ENCODE measurements around the gene SOCS4. TPM values are rescaled to one million over a fixed set of nuclear protein-coding genes. Genes with fewer than 3 reads are reported as not detected.
"Not testable (repeated sequence)": the region's sequence is repeated elsewhere in the genome, so short reads cannot be mapped to it uniquely, and the experiment has no call there.

The SOCS4 gene
- total and polyA plus RNA-seq, 2 donors, result 9.7 to 12.9 TPM

DNA sequence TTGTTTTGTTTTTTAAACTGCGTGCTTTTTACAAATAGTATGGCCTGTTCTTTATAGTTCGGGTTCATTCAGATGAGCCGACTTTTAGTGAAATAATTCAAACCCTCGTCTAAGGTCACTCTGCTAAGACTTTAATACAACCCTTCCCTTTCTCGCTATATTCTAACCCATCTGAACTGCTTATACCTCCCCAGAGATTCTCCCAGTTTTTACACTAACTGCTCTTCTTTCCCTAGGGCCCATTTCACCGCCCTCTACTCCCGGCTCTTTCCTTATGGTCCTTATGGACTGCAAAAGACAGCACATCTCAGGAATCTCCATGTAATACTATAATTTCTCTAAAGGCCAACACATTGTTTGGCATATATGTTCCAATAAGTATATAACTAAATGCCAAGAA is 26.5 kb downstream of the SOCS4 start:
- H3K27ac ChIP-seq (ENCODE audit: low read depth in 1 of 2, low read length in 1 of 2), result no peak overlapping the region
- peaks cover 9 to 15% of the 10 kb centered on the region in 2 donors for H3K4me1 ChIP-seq (ENCODE audit: control insufficient read depth in 2 of 2, insufficient read depth in 2 of 2, low read length in 2 of 2)

DNA sequence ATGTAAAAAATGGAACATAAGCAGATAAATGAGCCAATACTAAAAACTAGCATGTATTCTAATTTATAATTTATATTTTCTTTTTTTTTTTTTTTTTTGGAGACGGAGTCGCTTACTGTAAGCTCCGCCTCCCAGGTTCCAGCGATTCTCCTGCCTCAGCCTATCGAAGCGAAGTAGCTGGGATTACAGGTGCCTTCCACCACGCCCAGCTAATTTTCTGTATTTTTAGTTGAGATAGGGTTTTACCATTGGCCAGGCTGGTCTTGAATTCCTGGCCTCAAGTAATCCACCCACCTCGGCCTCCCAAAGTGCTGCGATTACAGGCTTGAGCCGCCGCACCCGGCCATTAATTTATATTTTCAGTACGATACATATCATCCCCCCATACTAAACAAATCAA is 27.1 kb downstream of the SOCS4 start:
- no peak for DNase-seq (ENCODE audit: low read depth in 6 of 9, low spot score in 9 of 9)
- Histone ChIP-seq H3K36me3 (ENCODE audit: control insufficient read depth in 2 of 2, insufficient read depth in 2 of 2, low read length in 1 of 2) (peaks cover 4 to 18% of the 10 kb centered on the region in 2 donors), H3K4me1 (ENCODE audit: control insufficient read depth in 2 of 2, insufficient read depth in 2 of 2, low read length in 2 of 2) (peaks cover 9 to 15% of the 10 kb centered on the region in 2 donors), H3K9me3 (ENCODE audit: control insufficient read depth in 2 of 2, insufficient read depth in 1 of 2, low read length in 1 of 2) (no peaks in the 10 kb centered on the region), H3K27ac (ENCODE audit: low read depth in 1 of 2, low read length in 1 of 2) (no peak overlapping the region), H3K4me3 (ENCODE audit: low read length in 2 of 2) (no peak overlapping the region), H3K27me3 (ENCODE audit: control insufficient read depth in 2 of 2, insufficient read depth in 1 of 2, low read length in 1 of 2) (no peaks in the 10 kb centered on the region)
- 97% methylated on average over 13 of the region's 13 CpGs for WGBS

More for the DNA sequence above, 26.5 kb downstream of the SOCS4 start:
- Histone ChIP-seq H3K9me3 (ENCODE audit: control insufficient read depth in 2 of 2, insufficient read depth in 1 of 2, low read length in 1 of 2) (no peaks in the 10 kb centered on the region), H3K36me3 (ENCODE audit: control insufficient read depth in 2 of 2, insufficient read depth in 2 of 2, low read length in 1 of 2) (peaks cover 4 to 18% of the 10 kb centered on the region in 2 donors), H3K4me3 (ENCODE audit: low read length in 2 of 2) (no peak overlapping the region), H3K27me3 (ENCODE audit: control insufficient read depth in 2 of 2, insufficient read depth in 1 of 2, low read length in 1 of 2) (no peaks in the 10 kb centered on the region)
- DNase-seq (ENCODE audit: low read depth in 6 of 9, low spot score in 9 of 9), result no peak
- WGBS, result 97% methylated on average over 7 of the region's 7 CpGs

DNA sequence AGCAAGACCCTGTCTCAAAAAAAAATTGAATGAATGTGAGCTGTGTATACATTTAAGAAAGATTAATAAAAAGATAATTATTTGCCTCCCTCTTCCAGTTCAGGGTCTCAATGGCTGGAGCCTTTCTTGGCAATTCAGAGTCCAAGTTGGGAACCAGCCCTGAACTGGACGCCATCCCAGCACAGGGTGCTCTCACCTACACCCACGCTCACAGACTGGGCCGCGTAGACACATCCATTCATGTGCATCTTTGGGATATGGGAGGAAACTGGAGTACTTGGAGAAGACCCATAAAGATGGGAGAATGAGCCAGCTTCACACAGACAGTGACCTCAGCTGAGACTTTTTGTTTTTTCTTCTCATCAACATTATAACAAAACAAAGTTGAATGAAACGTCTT is 30.9 kb downstream of the SOCS4 start:
- no peak for DNase-seq (ENCODE audit: low read depth in 6 of 9, low spot score in 9 of 9)
- no peaks in the 10 kb centered on the region for H3K9me3 ChIP-seq (ENCODE audit: control insufficient read depth in 2 of 2, insufficient read depth in 1 of 2, low read length in 1 of 2)
- H3K27ac ChIP-seq (ENCODE audit: low read depth in 1 of 2, low read length in 1 of 2), result no peak overlapping the region
- H3K27me3 ChIP-seq (ENCODE audit: control insufficient read depth in 2 of 2, insufficient read depth in 1 of 2, low read length in 1 of 2), result no peaks in the 10 kb centered on the region
- H3K4me3 ChIP-seq (ENCODE audit: low read length in 2 of 2), result no peak overlapping the region
- peaks cover 2 to 5% of the 10 kb centered on the region in 2 donors for H3K4me1 ChIP-seq (ENCODE audit: control insufficient read depth in 2 of 2, insufficient read depth in 2 of 2, low read length in 2 of 2)
- H3K36me3 ChIP-seq (ENCODE audit: control insufficient read depth in 2 of 2, insufficient read depth in 2 of 2, low read length in 1 of 2), result peaks cover 9 to 35% of the 10 kb centered on the region in 2 donors
- 95% methylated on average over 5 of the region's 5 CpGs for WGBS

DNA sequence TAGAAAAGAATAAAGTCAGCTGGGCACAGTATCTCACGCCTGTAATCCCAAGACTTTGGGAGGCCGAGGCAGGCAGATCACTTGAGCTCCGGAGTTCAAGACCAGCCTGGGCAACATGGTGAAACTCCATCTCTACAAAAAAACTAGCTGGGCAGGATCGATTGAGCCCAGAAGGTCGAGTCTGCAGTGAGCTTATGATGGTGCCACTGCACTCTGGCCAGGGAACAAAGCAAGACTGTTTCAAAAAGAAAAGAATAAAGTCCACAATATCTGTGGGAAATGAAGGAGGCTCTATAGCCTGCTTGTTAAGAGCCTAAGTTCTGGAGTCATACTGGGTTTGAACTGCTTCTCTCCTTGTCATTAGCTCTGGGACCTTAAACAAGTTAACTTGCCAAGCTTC is 32.3 kb downstream of the SOCS4 start:
- Histone ChIP-seq H3K27me3 (ENCODE audit: control insufficient read depth in 2 of 2, insufficient read depth in 1 of 2, low read length in 1 of 2) (no peaks in the 10 kb centered on the region), H3K4me3 (ENCODE audit: low read length in 2 of 2) (no peak overlapping the region), H3K27ac (ENCODE audit: low read depth in 1 of 2, low read length in 1 of 2) (no peak overlapping the region), H3K4me1 (ENCODE audit: control insufficient read depth in 2 of 2, insufficient read depth in 2 of 2, low read length in 2 of 2) (no peaks in the 10 kb centered on the region), H3K36me3 (ENCODE audit: control insufficient read depth in 2 of 2, insufficient read depth in 2 of 2, low read length in 1 of 2) (peaks cover 18 to 44% of the 10 kb centered on the region in 2 donors), H3K9me3 (ENCODE audit: control insufficient read depth in 2 of 2, insufficient read depth in 1 of 2, low read length in 1 of 2) (no peaks in the 10 kb centered on the region)
- no peak for DNase-seq (ENCODE audit: low read depth in 6 of 9, low spot score in 9 of 9)
- WGBS, result 97% methylated on average over 5 of the region's 5 CpGs

DNA sequence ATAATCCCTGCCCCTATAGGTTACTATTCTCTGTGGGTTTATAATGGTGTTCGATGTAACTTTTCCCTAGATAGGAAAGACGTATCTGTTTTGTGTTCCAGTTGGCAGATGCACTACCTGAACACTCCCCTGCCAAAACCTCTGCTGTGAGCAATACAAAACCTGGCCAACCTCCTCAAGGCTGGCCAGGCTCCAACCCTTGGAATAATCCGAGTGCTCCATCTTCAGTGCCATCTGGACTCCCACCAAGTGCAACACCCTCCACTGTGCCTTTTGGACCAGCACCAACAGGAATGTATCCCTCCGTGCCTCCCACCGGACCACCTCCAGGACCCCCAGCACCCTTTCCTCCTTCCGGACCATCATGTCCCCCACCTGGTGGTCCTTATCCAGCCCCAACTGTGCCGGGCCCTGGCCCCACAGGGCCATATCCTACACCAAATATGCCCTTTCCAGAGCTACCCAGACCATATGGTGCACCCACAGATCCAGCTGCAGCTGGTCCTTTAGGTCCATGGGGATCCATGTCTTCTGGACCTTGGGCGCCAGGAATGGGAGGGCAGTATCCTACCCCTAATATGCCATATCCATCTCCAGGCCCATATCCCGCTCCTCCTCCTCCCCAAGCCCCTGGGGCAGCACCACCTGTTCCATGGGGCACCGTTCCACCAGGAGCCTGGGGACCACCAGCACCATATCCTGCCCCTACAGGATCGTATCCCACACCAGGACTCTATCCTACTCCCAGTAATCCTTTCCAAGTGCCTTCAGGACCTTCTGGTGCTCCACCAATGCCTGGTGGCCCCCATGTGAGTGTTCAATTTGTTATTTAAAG is 35.7 kb downstream of the SOCS4 start:
- no peak for DNase-seq (ENCODE audit: low read depth in 6 of 9, low spot score in 9 of 9)
- H3K4me1 ChIP-seq (ENCODE audit: control insufficient read depth in 2 of 2, insufficient read depth in 2 of 2, low read length in 2 of 2), result no peaks in the 10 kb centered on the region
- H3K27ac ChIP-seq (ENCODE audit: low read depth in 1 of 2, low read length in 1 of 2), result no peak overlapping the region
- H3K36me3 ChIP-seq (ENCODE audit: control insufficient read depth in 2 of 2, insufficient read depth in 2 of 2, low read length in 1 of 2), result peaks cover 17 to 56% of the 10 kb centered on the region in 2 donors
- no peaks in the 10 kb centered on the region for H3K27me3 ChIP-seq (ENCODE audit: control insufficient read depth in 2 of 2, insufficient read depth in 1 of 2, low read length in 1 of 2)
- no peak overlapping the region for H3K4me3 ChIP-seq (ENCODE audit: low read length in 2 of 2)
- H3K9me3 ChIP-seq (ENCODE audit: control insufficient read depth in 2 of 2, insufficient read depth in 1 of 2, low read length in 1 of 2), result no peaks in the 10 kb centered on the region
- 97% methylated on average over 11 of the region's 11 CpGs for WGBS

DNA sequence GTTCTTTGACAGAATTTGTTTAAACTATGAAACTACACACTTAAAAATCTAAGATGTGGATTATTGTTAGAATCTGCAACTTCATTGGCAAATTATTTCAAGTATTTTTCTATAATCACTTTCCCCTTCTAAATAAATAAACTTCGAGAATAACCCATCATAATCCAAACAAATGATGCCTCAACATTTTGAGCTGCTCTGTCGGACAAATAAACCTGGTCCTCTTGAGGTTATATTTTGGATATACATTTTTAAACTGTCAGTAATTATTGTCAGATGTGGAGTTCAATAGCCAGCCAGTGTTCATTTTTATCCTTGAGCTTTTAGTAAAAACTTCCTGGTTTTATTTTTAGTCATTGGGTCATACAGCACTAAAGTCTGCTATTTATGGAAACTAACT is 37.9 kb downstream of the SOCS4 start:
- peaks cover 14 to 48% of the 10 kb centered on the region in 2 donors for H3K36me3 ChIP-seq (ENCODE audit: control insufficient read depth in 2 of 2, insufficient read depth in 2 of 2, low read length in 1 of 2)
- not testable (repeated sequence) for H3K27ac ChIP-seq (ENCODE audit: low read depth in 1 of 2, low read length in 1 of 2); H3K27me3 ChIP-seq (ENCODE audit: control insufficient read depth in 2 of 2, insufficient read depth in 1 of 2, low read length in 1 of 2); H3K4me1 ChIP-seq (ENCODE audit: control insufficient read depth in 2 of 2, insufficient read depth in 2 of 2, low read length in 2 of 2); DNase-seq (ENCODE audit: low read depth in 6 of 9, low spot score in 9 of 9); H3K9me3 ChIP-seq (ENCODE audit: control insufficient read depth in 2 of 2, insufficient read depth in 1 of 2, low read length in 1 of 2); H3K4me3 ChIP-seq (ENCODE audit: low read length in 2 of 2)
- WGBS, result 98% methylated on average over 2 of the region's 2 CpGs

DNA sequence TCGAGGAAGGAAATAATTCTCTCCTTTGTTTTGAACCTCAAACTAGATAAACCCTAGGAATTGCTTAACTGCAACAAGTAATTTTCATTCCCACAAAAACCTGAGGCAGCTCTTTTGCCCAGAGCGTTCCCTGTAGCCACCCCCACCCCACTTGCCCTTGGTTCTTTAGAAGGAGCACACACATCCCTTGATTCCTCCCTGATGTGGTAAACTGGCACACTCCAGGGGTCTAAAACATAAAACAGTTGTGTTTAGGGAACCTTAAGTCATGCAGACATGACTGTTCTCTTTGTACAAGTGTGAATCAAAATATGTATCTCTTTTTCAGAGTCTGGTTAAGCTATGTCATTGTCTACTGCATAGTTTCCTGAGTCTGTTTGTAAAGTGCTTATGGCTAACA is 38.4 kb downstream of the SOCS4 start:
- DNase-seq (ENCODE audit: low read depth in 6 of 9, low spot score in 9 of 9), result no peak
- Histone ChIP-seq H3K9me3 (ENCODE audit: control insufficient read depth in 2 of 2, insufficient read depth in 1 of 2, low read length in 1 of 2) (no peaks in the 10 kb centered on the region), H3K4me1 (ENCODE audit: control insufficient read depth in 2 of 2, insufficient read depth in 2 of 2, low read length in 2 of 2) (no peaks in the 10 kb centered on the region), H3K27ac (ENCODE audit: low read depth in 1 of 2, low read length in 1 of 2) (no peak overlapping the region), H3K36me3 (ENCODE audit: control insufficient read depth in 2 of 2, insufficient read depth in 2 of 2, low read length in 1 of 2) (peaks cover 14 to 48% of the 10 kb centered on the region in 2 donors), H3K27me3 (ENCODE audit: control insufficient read depth in 2 of 2, insufficient read depth in 1 of 2, low read length in 1 of 2) (no peaks in the 10 kb centered on the region), H3K4me3 (ENCODE audit: low read length in 2 of 2) (no peak overlapping the region)
- WGBS, result 96% methylated on average over 2 of the region's 2 CpGs

DNA sequence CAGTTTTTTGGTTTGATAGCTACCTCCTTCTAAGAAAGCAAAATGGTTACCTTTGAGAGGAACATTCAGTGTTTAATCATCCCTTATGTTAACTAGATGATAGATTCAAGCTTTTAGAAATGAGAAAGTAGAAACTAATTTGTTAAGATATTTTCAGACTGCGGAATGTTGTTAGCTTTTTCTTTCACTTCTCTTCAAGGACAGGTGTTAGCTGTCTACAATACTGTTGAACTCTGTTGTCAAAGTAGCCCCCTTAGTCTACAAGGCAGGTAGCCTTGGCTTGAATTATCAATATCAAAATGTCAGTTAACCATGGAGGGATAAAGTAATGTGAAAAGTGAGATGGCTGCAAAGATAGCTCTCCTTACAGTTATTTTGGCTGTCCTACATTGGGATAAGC is 39.2 kb downstream of the SOCS4 start:
- Histone ChIP-seq H3K4me3 (ENCODE audit: low read length in 2 of 2) (no peak overlapping the region), H3K27me3 (ENCODE audit: control insufficient read depth in 2 of 2, insufficient read depth in 1 of 2, low read length in 1 of 2) (no peaks in the 10 kb centered on the region), H3K27ac (ENCODE audit: low read depth in 1 of 2, low read length in 1 of 2) (no peak overlapping the region), H3K36me3 (ENCODE audit: control insufficient read depth in 2 of 2, insufficient read depth in 2 of 2, low read length in 1 of 2) (peaks cover 14 to 43% of the 10 kb centered on the region in 2 donors), H3K4me1 (ENCODE audit: control insufficient read depth in 2 of 2, insufficient read depth in 2 of 2, low read length in 2 of 2) (no peaks in the 10 kb centered on the region), H3K9me3 (ENCODE audit: control insufficient read depth in 2 of 2, insufficient read depth in 1 of 2, low read length in 1 of 2) (no peaks in the 10 kb centered on the region)
- 96% methylated on average over 1 of the region's 1 CpG for WGBS
- no peak for DNase-seq (ENCODE audit: low read depth in 6 of 9, low spot score in 9 of 9)

DNA sequence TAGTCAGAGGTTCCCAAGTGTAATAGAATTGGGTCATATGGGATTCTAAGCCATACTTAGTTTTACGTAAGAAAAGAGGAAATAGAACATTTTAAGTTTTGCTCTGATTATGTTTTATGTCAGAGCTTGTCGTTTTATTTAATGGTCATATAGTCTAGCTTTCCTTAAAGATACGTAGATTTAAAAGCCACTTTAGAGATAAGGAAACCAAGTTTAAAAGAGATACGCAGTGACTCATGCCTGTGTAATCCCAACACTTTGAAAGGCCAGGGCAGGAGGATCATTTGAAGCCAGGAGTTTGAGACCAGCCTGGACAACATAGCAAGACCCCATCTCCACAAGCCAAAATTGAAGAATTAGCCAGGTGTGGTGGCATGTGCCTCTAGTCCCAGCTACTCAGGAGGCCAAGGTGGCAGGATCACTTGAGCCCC is 44.0 kb downstream of the SOCS4 start:
- no peak overlapping the region for H3K27ac ChIP-seq (ENCODE audit: low read depth in 1 of 2, low read length in 1 of 2)

More for the DNA sequence above, 44.0 kb downstream of the SOCS4 start:
- WGBS, result 79% methylated on average over 4 of the region's 4 CpGs
- Histone ChIP-seq H3K4me1 (ENCODE audit: control insufficient read depth in 2 of 2, insufficient read depth in 2 of 2, low read length in 2 of 2) (peaks cover 0 to 2% of the 10 kb centered on the region in 2 donors), H3K9me3 (ENCODE audit: control insufficient read depth in 2 of 2, insufficient read depth in 1 of 2, low read length in 1 of 2) (no peaks in the 10 kb centered on the region), H3K36me3 (ENCODE audit: control insufficient read depth in 2 of 2, insufficient read depth in 2 of 2, low read length in 1 of 2) (peaks cover 0 to 15% of the 10 kb centered on the region in 2 donors), H3K4me3 (ENCODE audit: low read length in 2 of 2) (no peak overlapping the region), H3K27me3 (ENCODE audit: control insufficient read depth in 2 of 2, insufficient read depth in 1 of 2, low read length in 1 of 2) (no peaks in the 10 kb centered on the region)
- no peak for DNase-seq (ENCODE audit: low read depth in 6 of 9, low spot score in 9 of 9)
